ENCODE measurements around the gene EXOC4. TPM values are rescaled to one million over a fixed set of nuclear protein-coding genes. Genes with fewer than 3 reads are reported as not detected.

Gene EXOC4
- polyA plus RNA-seq, 2 donors: 11.1 to 19.0 TPM

- H3K27me3 ChIP-seq (ENCODE audit: control insufficient read depth in 1 of 2, insufficient read depth in 2 of 2, low read length in 2 of 2): no peaks in the 10 kb centered on the region
- no peaks in the 10 kb centered on the region for H3K36me3 ChIP-seq (ENCODE audit: control insufficient read depth in 2 of 2, insufficient read depth in 2 of 2, low read length in 1 of 2)
- no peak overlapping the region for H3K4me3 ChIP-seq (ENCODE audit: low read depth in 1 of 2, low read length in 2 of 2)
- H3K9me3 ChIP-seq (ENCODE audit: control insufficient read depth in 2 of 2, insufficient read depth in 1 of 2, low read depth in 1 of 2, low read length in 1 of 2): no peaks in the 10 kb centered on the region
- WGBS, 2 donors: 90 to 98% methylated on average over 1 of the region's 1 CpG
- H3K27ac ChIP-seq (ENCODE audit: low read depth in 2 of 2, low read length in 1 of 2): no peak overlapping the region
- H3K4me1 ChIP-seq (ENCODE audit: control insufficient read depth in 2 of 2, insufficient read depth in 2 of 2, low read length in 1 of 2): peaks cover 0 to 3% of the 10 kb centered on the region in 2 donors
Observed at GRCh38 chr7:133672866-133673265, 420.0 kb downstream of the EXOC4 start.

GRCh38 chr7:133674079-133674763 lies 421.3 kb downstream of the EXOC4 start:
- Histone ChIP-seq H3K4me3 (ENCODE audit: low read depth in 1 of 2, low read length in 2 of 2) (no peak overlapping the region), H3K27ac (ENCODE audit: low read depth in 2 of 2, low read length in 1 of 2) (no peak overlapping the region), H3K27me3 (ENCODE audit: control insufficient read depth in 1 of 2, insufficient read depth in 2 of 2, low read length in 2 of 2) (no peaks in the 10 kb centered on the region), H3K4me1 (ENCODE audit: control insufficient read depth in 2 of 2, insufficient read depth in 2 of 2, low read length in 1 of 2) (no peaks in the 10 kb centered on the region), H3K9me3 (ENCODE audit: control insufficient read depth in 2 of 2, insufficient read depth in 1 of 2, low read depth in 1 of 2, low read length in 1 of 2) (no peaks in the 10 kb centered on the region), H3K36me3 (ENCODE audit: control insufficient read depth in 2 of 2, insufficient read depth in 2 of 2, low read length in 1 of 2) (no peaks in the 10 kb centered on the region)
- WGBS, 2 donors: 91 to 97% methylated on average over 2 of the region's 2 CpGs

- H3K36me3 ChIP-seq (ENCODE audit: control insufficient read depth in 2 of 2, insufficient read depth in 2 of 2, low read length in 1 of 2): no peaks in the 10 kb centered on the region
- no peaks in the 10 kb centered on the region for H3K9me3 ChIP-seq (ENCODE audit: control insufficient read depth in 2 of 2, insufficient read depth in 1 of 2, low read depth in 1 of 2, low read length in 1 of 2)
- H3K4me1 ChIP-seq (ENCODE audit: control insufficient read depth in 2 of 2, insufficient read depth in 2 of 2, low read length in 1 of 2): no peaks in the 10 kb centered on the region
- no peak overlapping the region for H3K4me3 ChIP-seq (ENCODE audit: low read depth in 1 of 2, low read length in 2 of 2)
- 96% methylated on average over 8 of the region's 8 CpGs for WGBS, 2 donors
- H3K27me3 ChIP-seq (ENCODE audit: control insufficient read depth in 1 of 2, insufficient read depth in 2 of 2, low read length in 2 of 2): no peaks in the 10 kb centered on the region
- no peak overlapping the region for H3K27ac ChIP-seq (ENCODE audit: low read depth in 2 of 2, low read length in 1 of 2)
Observed at GRCh38 chr7:133675510-133676218, 422.8 kb downstream of the EXOC4 start.

- Histone ChIP-seq H3K27ac (ENCODE audit: low read depth in 2 of 2, low read length in 1 of 2) (no peak overlapping the region), H3K9me3 (ENCODE audit: control insufficient read depth in 2 of 2, insufficient read depth in 1 of 2, low read depth in 1 of 2, low read length in 1 of 2) (no peaks in the 10 kb centered on the region), H3K36me3 (ENCODE audit: control insufficient read depth in 2 of 2, insufficient read depth in 2 of 2, low read length in 1 of 2) (no peaks in the 10 kb centered on the region), H3K4me1 (ENCODE audit: control insufficient read depth in 2 of 2, insufficient read depth in 2 of 2, low read length in 1 of 2) (no peaks in the 10 kb centered on the region), H3K27me3 (ENCODE audit: control insufficient read depth in 1 of 2, insufficient read depth in 2 of 2, low read length in 2 of 2) (no peaks in the 10 kb centered on the region), H3K4me3 (ENCODE audit: low read depth in 1 of 2, low read length in 2 of 2) (no peak overlapping the region)
- WGBS, 2 donors: 73 to 84% methylated on average over 2 of the region's 2 CpGs
Observed at GRCh38 chr7:133676805-133677370, 424.0 kb downstream of the EXOC4 start.

GRCh38 chr7:133678137-133678814 lies 425.4 kb downstream of the EXOC4 start:
- Histone ChIP-seq H3K36me3 (ENCODE audit: control insufficient read depth in 2 of 2, insufficient read depth in 2 of 2, low read length in 1 of 2) (no peaks in the 10 kb centered on the region), H3K27me3 (ENCODE audit: control insufficient read depth in 1 of 2, insufficient read depth in 2 of 2, low read length in 2 of 2) (no peaks in the 10 kb centered on the region), H3K4me1 (ENCODE audit: control insufficient read depth in 2 of 2, insufficient read depth in 2 of 2, low read length in 1 of 2) (no peaks in the 10 kb centered on the region), H3K4me3 (ENCODE audit: low read depth in 1 of 2, low read length in 2 of 2) (no peak overlapping the region), H3K9me3 (ENCODE audit: control insufficient read depth in 2 of 2, insufficient read depth in 1 of 2, low read depth in 1 of 2, low read length in 1 of 2) (no peaks in the 10 kb centered on the region), H3K27ac (ENCODE audit: low read depth in 2 of 2, low read length in 1 of 2) (no peak overlapping the region)
- WGBS, 2 donors: 88 to 89% methylated on average over 2 of the region's 2 CpGs

- Histone ChIP-seq H3K4me3 (ENCODE audit: low read depth in 1 of 2, low read length in 2 of 2) (no peak overlapping the region), H3K36me3 (ENCODE audit: control insufficient read depth in 2 of 2, insufficient read depth in 2 of 2, low read length in 1 of 2) (no peaks in the 10 kb centered on the region), H3K9me3 (ENCODE audit: control insufficient read depth in 2 of 2, insufficient read depth in 1 of 2, low read depth in 1 of 2, low read length in 1 of 2) (no peaks in the 10 kb centered on the region), H3K27ac (ENCODE audit: low read depth in 2 of 2, low read length in 1 of 2) (no peak overlapping the region), H3K4me1 (ENCODE audit: control insufficient read depth in 2 of 2, insufficient read depth in 2 of 2, low read length in 1 of 2) (no peaks in the 10 kb centered on the region), H3K27me3 (ENCODE audit: control insufficient read depth in 1 of 2, insufficient read depth in 2 of 2, low read length in 2 of 2) (no peaks in the 10 kb centered on the region)
Observed at GRCh38 chr7:133679977-133680376, 427.1 kb downstream of the EXOC4 start.

- WGBS, 2 donors: 92 to 94% methylated on average over 3 of the region's 3 CpGs
- no peak overlapping the region for H3K27ac ChIP-seq (ENCODE audit: low read depth in 2 of 2, low read length in 1 of 2)
- H3K4me1 ChIP-seq (ENCODE audit: control insufficient read depth in 2 of 2, insufficient read depth in 2 of 2, low read length in 1 of 2): no peaks in the 10 kb centered on the region
- no peaks in the 10 kb centered on the region for H3K27me3 ChIP-seq (ENCODE audit: control insufficient read depth in 1 of 2, insufficient read depth in 2 of 2, low read length in 2 of 2)
- no peaks in the 10 kb centered on the region for H3K36me3 ChIP-seq (ENCODE audit: control insufficient read depth in 2 of 2, insufficient read depth in 2 of 2, low read length in 1 of 2)
- H3K9me3 ChIP-seq (ENCODE audit: control insufficient read depth in 2 of 2, insufficient read depth in 1 of 2, low read depth in 1 of 2, low read length in 1 of 2): no peaks in the 10 kb centered on the region
- no peak overlapping the region for H3K4me3 ChIP-seq (ENCODE audit: low read depth in 1 of 2, low read length in 2 of 2)
Observed at GRCh38 chr7:133681529-133681928, 428.7 kb downstream of the EXOC4 start.

GRCh38 chr7:133682364-133683181 lies 429.7 kb downstream of the EXOC4 start:
- Histone ChIP-seq H3K9me3 (ENCODE audit: control insufficient read depth in 2 of 2, insufficient read depth in 1 of 2, low read depth in 1 of 2, low read length in 1 of 2) (no peaks in the 10 kb centered on the region), H3K27ac (ENCODE audit: low read depth in 2 of 2, low read length in 1 of 2) (no peak overlapping the region), H3K27me3 (ENCODE audit: control insufficient read depth in 1 of 2, insufficient read depth in 2 of 2, low read length in 2 of 2) (no peaks in the 10 kb centered on the region), H3K36me3 (ENCODE audit: control insufficient read depth in 2 of 2, insufficient read depth in 2 of 2, low read length in 1 of 2) (no peaks in the 10 kb centered on the region), H3K4me1 (ENCODE audit: control insufficient read depth in 2 of 2, insufficient read depth in 2 of 2, low read length in 1 of 2) (no peaks in the 10 kb centered on the region), H3K4me3 (ENCODE audit: low read depth in 1 of 2, low read length in 2 of 2) (no peak overlapping the region)
- 69 to 72% methylated on average over 9 of the region's 9 CpGs for WGBS, 2 donors

- no peaks in the 10 kb centered on the region for H3K36me3 ChIP-seq (ENCODE audit: control insufficient read depth in 2 of 2, insufficient read depth in 2 of 2, low read length in 1 of 2)
- no peak overlapping the region for H3K27ac ChIP-seq (ENCODE audit: low read depth in 2 of 2, low read length in 1 of 2)
- no peaks in the 10 kb centered on the region for H3K4me1 ChIP-seq (ENCODE audit: control insufficient read depth in 2 of 2, insufficient read depth in 2 of 2, low read length in 1 of 2)
- no peaks in the 10 kb centered on the region for H3K9me3 ChIP-seq (ENCODE audit: control insufficient read depth in 2 of 2, insufficient read depth in 1 of 2, low read depth in 1 of 2, low read length in 1 of 2)
- no peak overlapping the region for H3K4me3 ChIP-seq (ENCODE audit: low read depth in 1 of 2, low read length in 2 of 2)
- H3K27me3 ChIP-seq (ENCODE audit: control insufficient read depth in 1 of 2, insufficient read depth in 2 of 2, low read length in 2 of 2): no peaks in the 10 kb centered on the region
- 65 to 87% methylated on average over 2 of the region's 2 CpGs for WGBS, 2 donors
Observed at GRCh38 chr7:133683182-133683454, 430.2 kb downstream of the EXOC4 start.
